GM18502 (cell line): Measurements from ENCODE around the gene ZNF831.

Experiments used
- ATAC-seq: cut with Tn5 transposase; IDR thresholded peaks from one replicate; pipeline ENCODE4 v1.9.1; 2021; ENCODE audit warnings: mild to moderate bottlenecking; ENCODE audit not compliant: unreplicated experiment, poor library complexity

The ZNF831 gene

GRCh38 chr20:59177266-59178250, 13.9 kb downstream of the ZNF831 start:
- no peak for ATAC-seq

- ATAC-seq, result no peak
Measured at GRCh38 chr20:59178983-59179595, 15.5 kb downstream of the ZNF831 start.

DNA sequence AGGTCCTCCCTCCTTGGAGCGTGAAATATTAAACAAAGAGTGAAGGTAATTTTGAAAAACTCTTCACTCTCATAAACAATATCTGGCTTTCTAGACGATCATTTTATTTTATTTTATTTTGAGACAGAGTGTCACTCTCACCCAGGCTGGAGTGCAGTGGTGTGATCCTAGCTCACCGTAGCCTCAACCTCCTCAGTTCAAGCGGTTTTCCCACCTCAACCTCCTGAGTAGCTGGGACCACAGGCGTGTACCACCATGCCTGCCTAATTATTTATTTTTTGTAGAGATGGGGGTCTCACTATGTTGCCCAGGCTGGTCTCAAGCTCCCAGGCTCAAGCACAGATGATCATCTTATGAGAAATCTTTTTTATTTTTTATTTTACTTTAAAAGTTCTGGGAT, 16.4 kb downstream of the ZNF831 start:
- ATAC-seq, result no peak

DNA sequence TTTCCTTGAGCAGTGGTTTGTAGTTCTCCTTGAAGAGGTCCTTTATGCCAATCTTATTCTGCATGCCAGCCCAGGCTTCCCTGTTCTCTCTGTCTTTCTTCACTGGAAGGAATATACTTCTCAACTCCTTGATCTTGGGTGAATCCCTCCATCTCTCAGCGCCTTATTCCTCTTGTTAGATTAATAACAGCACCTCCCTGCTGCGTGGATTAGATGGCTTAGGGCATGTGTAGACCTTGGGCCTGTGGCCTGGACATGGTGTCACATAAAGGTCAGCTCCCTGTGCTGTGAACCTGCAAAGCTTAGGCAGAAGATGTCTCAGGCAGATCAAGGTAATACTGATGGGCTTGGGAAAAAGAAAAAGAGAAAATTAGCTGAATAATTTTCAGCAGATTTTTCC, 18.3 kb downstream of the ZNF831 start:
- no peak for ATAC-seq

DNA sequence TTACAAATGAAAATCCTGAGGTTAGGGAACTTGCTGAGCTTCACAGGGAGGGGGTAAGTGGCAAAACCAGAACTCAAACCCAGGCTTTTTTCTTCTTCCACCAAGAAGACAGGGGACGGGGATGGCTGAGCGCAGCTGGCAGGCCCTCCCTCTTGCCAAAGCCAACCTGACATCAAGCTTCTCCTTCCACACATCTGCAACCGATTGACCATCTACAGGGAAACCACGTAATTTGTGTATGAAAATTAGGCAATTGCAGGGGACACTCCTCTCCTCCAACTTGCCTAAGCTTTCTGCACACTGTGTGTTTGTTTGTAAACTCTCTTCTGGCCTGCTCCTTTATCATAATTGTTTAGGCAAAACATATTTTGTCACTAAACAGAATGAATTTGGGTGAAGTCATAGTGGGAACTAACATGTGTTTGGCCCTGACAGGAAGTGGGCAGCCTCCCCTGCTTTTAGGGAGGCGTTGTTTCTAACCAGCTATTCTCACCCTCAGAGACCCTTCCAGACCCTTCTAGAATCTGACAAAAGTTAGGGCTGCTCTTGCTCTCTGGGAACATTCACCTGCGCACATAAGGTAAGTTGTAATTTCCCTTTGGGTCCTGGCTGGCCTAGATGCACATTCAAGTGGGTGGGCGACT, 18.9 kb downstream of the ZNF831 start:
- no peak for ATAC-seq

DNA sequence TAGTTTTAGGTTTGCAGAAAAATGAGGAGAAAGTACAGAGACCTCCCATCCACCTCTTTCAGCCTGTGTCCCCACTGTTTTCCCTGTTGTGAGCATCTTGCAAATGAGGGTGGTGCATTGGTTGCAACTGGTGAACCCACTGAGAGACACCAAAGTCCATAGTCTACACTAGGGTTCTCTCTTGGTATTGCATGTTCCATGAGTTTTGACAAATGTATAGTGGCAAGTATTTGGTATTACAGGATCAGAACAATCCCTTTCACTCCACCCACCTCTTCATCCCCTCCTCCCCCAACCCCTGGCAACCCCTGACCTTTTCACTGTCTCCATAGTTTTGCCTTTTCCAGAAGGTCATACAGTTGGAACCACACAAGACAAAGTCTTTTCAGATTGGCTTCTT, 20.1 kb downstream of the ZNF831 start:
- no peak for ATAC-seq

- no peak for ATAC-seq
Measured at GRCh38 chr20:59184880-59185447, 21.3 kb downstream of the ZNF831 start.

DNA sequence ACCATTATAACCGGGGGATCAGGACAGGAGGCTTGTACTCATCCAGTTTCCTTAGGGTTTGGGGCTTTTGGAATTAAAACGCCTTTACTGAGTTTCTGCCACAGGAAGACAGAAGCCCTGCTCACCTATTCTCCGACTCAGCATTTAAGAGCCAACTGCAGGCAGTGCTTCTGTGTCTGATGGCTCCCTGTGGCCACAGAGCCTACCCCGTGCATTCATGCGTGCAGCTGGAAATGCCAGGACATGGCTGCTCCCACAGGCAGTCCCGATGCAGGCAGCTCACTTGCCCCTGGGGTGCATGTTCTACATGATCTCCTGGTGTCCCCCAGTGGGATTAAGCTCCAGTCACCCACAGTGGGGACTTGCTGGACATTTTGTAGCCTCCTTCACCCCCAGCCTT, 22.2 kb downstream of the ZNF831 start:
- no peak for ATAC-seq

GRCh38 chr20:59190466-59190865, 26.8 kb downstream of the ZNF831 start:
- ATAC-seq, result no peak

GRCh38 chr20:59191036-59191755, 27.6 kb downstream of the ZNF831 start:
- no peak for ATAC-seq

GRCh38 chr20:59191756-59192532, 28.3 kb downstream of the ZNF831 start:
- no peak for ATAC-seq

GRCh38 chr20:59192533-59192896, 28.9 kb downstream of the ZNF831 start:
- no peak for ATAC-seq

GRCh38 chr20:59193325-59193724, 29.7 kb downstream of the ZNF831 start:
- ATAC-seq, result no peak

DNA sequence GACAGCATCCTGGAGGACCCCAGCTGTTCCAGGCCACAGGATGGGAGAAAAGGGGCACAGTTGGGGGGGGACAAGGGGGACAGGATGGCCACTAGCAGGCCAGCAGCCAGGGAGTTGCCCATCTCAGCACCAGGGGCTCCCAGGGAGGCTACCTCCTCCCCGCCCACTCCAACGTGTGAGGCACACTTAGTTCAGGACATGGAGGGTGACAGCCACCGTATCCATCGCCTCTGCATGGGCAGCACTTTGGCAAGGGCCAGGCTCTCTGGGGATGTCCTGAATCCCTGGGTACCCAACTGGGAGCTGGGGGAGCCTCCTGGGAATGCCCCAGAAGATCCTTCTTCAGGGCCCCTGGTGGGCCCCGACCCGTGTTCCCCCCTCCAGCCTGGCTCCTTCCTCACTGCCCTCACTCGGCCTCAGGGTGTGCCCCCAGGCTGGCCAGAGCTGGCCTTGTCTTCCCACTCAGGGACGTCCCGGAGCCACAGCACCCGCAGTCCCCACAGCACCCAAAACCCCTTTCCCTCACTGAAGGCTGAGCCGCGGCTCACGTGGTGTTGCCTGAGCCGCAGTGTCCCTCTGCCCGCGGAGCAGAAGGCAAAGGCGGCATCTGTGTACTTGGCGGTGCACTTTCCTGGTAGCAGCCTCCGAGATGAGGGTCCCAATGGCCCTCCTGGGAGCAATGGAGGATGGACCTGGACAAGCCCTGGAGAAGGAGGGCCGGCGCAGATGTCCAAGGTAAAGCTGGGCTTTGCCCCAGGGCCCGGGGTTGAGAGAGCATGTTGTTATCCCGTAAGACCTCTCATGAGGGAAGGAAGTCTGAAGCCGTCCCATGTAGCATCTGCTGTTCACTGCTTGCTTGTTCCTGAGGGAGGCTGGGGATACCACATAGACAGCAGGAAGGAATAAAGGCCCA, 30.7 kb downstream of the ZNF831 start:
- ATAC-seq, result no peak

GRCh38 chr20:59195316-59195993, 31.8 kb downstream of the ZNF831 start:
- ATAC-seq, result no peak

GRCh38 chr20:59204165-59204894, 40.7 kb downstream of the ZNF831 start:
- no peak for ATAC-seq

- ATAC-seq, result no peak
Measured at GRCh38 chr20:59205044-59205443, 41.4 kb downstream of the ZNF831 start.
